Gastrocnemius medialis (tissue), 4 donors: ENCODE data around the gene ZDHHC8.

ENCODE experiments used
- CTCF ChIP-seq, 5 experiments: fragments of 450-650 bp in 3 of 5; fragments of 200-600 bp in 2 of 5; sonication (generic) in 2 of 5; IDR thresholded peaks in 4 of 5; conservative IDR thresholded peaks in 1 of 5; 1 replicate in 4 of 5; 2 replicates in 1 of 5; pipeline ENCODE4 v1.5.1; 2016 to 2019; ENCODE audit warnings: antibody characterized with exemption in 5 of 5, mild to moderate bottlenecking in 3 of 5, moderate library complexity in 3 of 5
- POLR2A ChIP-seq, 2 donors: fragments of 450-650 bp; IDR thresholded peaks; one replicate each; pipeline ENCODE4 v1.6.1; 2017; ENCODE audit warnings: antibody characterized with exemption in 2 of 2, mild to moderate bottlenecking in 2 of 2, moderate library complexity in 2 of 2

- TF ChIP-seq CTCF (IDR thresholded peaks at IDR 0.05 in 4 of 5, conservative IDR thresholded peaks at IDR 0.05 in 1 of 5) (no peak), POLR2A (IDR thresholded peaks at IDR 0.05) (no peak)
These were observed 25.3 kb upstream of the ZDHHC8 start for GRCh38 chr22:20106205-20106848.
